CD8-positive, alpha-beta memory T cell (primary cell): ENCODE measurements around the gene LPP. TPM values are rescaled to one million over a fixed set of nuclear protein-coding genes. Genes with fewer than 3 reads are reported as not detected.
A peak's percentile ranks its signal among the peaks of the same experiment; 100 is the strongest.

Experiments
- CTCF ChIA-PET: fragments of 350-600 bp; sonication (Branson Sonifier 250); formaldehyde crosslinking; loops from one replicate; lab custom pipeline; 2021; ENCODE audit warnings: antibody characterized with exemption; lab: Charles Lee
- POLR2A ChIA-PET: fragments of 350-600 bp; sonication (Branson Sonifier 250); formaldehyde crosslinking; loops from one replicate; lab custom pipeline; 2021; ENCODE audit warnings: antibody characterized with exemption; lab: Charles Lee
- DNase-seq, 5 donors: peaks; one replicate each; pipeline versions ENCODE4 v3.0.0 to v3.0.0-alpha.2; 2020 to 2022; ENCODE audit warnings: mixed read lengths in 1 of 5
- H3K27ac ChIP-seq: one replicate; pipeline ENCODE4 v1.7.0; 2013; ENCODE audit warnings: low read depth, mild to moderate bottlenecking, low read length, moderate library complexity
- H3K27me3 ChIP-seq: 2 replicates; pipeline ENCODE4 v1.7.0; 2013; ENCODE audit warnings: low read length, mild to moderate bottlenecking; ENCODE audit not compliant: insufficient read depth, poor library complexity, severe bottlenecking
- H3K36me3 ChIP-seq: 2 replicates; pipeline ENCODE4 v1.7.0; 2013; ENCODE audit warnings: mild to moderate bottlenecking, low read length, moderate library complexity; ENCODE audit not compliant: insufficient read depth
- H3K4me1 ChIP-seq: 2 replicates; pipeline ENCODE4 v1.7.0; 2013; ENCODE audit warnings: mild to moderate bottlenecking, low read length, moderate library complexity; ENCODE audit not compliant: insufficient read depth
- H3K4me3 ChIP-seq: 2 replicates; pipeline ENCODE4 v1.7.0; 2013; ENCODE audit warnings: mild to moderate bottlenecking, low read length
- H3K9me3 ChIP-seq: 2 replicates; pipeline ENCODE4 v1.7.0; 2013; ENCODE audit warnings: mild to moderate bottlenecking, low read length
- H3K27ac Mint-ChIP-seq, 8 donors: one replicate each; pipeline ENCODE4 v1.8.0; 2020 to 2021; ENCODE audit warnings: mixed read lengths in 8 of 8, mild to moderate bottlenecking in 6 of 8, inconsistent platforms in 3 of 8, moderate library complexity in 3 of 8
- H3K27me3 Mint-ChIP-seq, 2 donors: one replicate each; pipeline ENCODE4 v1.8.0; 2020 to 2021; ENCODE audit warnings: mixed read lengths in 2 of 2, mild to moderate bottlenecking in 1 of 2, moderate library complexity in 1 of 2
- H3K36me3 Mint-ChIP-seq, 3 donors: one replicate each; pipeline ENCODE4 v1.8.0; 2020 to 2021; ENCODE audit warnings: mixed read lengths in 3 of 3, inconsistent platforms in 1 of 3, mild to moderate bottlenecking in 1 of 3
- H3K4me1 Mint-ChIP-seq, 3 donors: one replicate each; pipeline ENCODE4 v1.8.0; 2020 to 2021; ENCODE audit warnings: mixed read lengths in 3 of 3, inconsistent platforms in 1 of 3, mild to moderate bottlenecking in 1 of 3
- H3K4me3 Mint-ChIP-seq, 7 donors: one replicate each; pipeline ENCODE4 v1.8.0; 2020 to 2021; ENCODE audit warnings: mixed read lengths in 7 of 7, mild to moderate bottlenecking in 6 of 7, moderate library complexity in 4 of 7, inconsistent platforms in 2 of 7
- H3K9me3 Mint-ChIP-seq, 5 donors: one replicate each; pipeline ENCODE4 v1.8.0; 2020 to 2022; ENCODE audit warnings: mixed read lengths in 5 of 5, mild to moderate bottlenecking in 3 of 5, moderate library complexity in 2 of 5, inconsistent platforms in 1 of 5
- polyA plus RNA-seq: library from polyadenylated mRNA; unstranded; fragments of 300-500 nt; fragmentation: Illumina TruSeq; gene quantifications from one replicate; pipeline ENCODE4 v1.2.3, GENCODE V29; 2021
- total RNA-seq, 2 experiments: library from RNA; stranded (reverse); gene quantifications; one replicate each; pipeline ENCODE4 v1.2.3, GENCODE V29; 2021

The LPP gene
- total and polyA plus RNA-seq, 3 experiments from 2014 or later: 13.4 to 23.5 (median 18.0) TPM

DNA sequence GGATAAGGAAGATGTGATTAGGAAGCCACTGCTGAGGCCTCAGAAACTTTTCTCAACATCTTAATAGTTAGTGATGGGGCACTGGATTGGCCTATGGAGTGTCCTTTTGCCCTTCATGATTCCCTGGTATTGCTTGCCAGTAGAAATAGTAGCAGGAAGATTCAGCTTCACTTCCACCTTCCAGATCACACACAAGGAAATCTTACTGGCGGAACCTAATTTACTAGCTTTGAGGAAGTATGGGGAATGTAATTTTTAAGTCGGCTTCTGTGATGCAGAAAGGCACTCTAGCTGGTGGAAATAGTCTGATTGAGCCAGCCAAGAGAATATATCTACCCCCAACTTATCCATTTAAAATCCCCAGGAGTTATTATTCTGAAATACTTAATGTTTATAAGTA is 46.5 kb downstream of the LPP start:
- H3K27me3 ChIP-seq: no peaks in the 10 kb centered on the region
- H3K36me3 Mint-ChIP-seq: peaks cover 3 to 15% (median 5%) of the 10 kb centered on the region in 3 donors
- POLR2A ChIA-PET: no interaction called here
- no peak for DNase-seq
- H3K27me3 Mint-ChIP-seq: peaks cover 0 to 2% of the 10 kb centered on the region in 2 donors
- H3K9me3 Mint-ChIP-seq: no peaks in the 10 kb centered on the region
- no peak overlapping the region for H3K27ac Mint-ChIP-seq
- H3K4me3 ChIP-seq: no peak overlapping the region
- H3K9me3 ChIP-seq: no peaks in the 10 kb centered on the region
- H3K4me1 ChIP-seq: no peaks in the 10 kb centered on the region
- H3K4me3 Mint-ChIP-seq: no peak overlapping the region
- no peaks in the 10 kb centered on the region for H3K36me3 ChIP-seq
- H3K4me1 Mint-ChIP-seq: peaks cover 37 to 54% (median 45%) of the 10 kb centered on the region in 3 donors
- CTCF ChIA-PET: interaction anchor here (1.3 kb wide), 1 partner anchor 460 kb away, joined by 3 read pairs; no protein-coding TSS in a partner anchor
- H3K27ac ChIP-seq: no peak overlapping the region

GRCh38 chr3:188202358-188203138 is 48.6 kb downstream of the LPP start:
- H3K4me3 Mint-ChIP-seq: no peak overlapping the region
- Histone ChIP-seq H3K27me3 (no peaks in the 10 kb centered on the region), H3K4me1 (no peaks in the 10 kb centered on the region), H3K9me3 (no peaks in the 10 kb centered on the region), H3K36me3 (no peaks in the 10 kb centered on the region), H3K4me3 (no peak overlapping the region), H3K27ac (no peak overlapping the region)
- CTCF ChIA-PET: no interaction called here
- H3K36me3 Mint-ChIP-seq: peaks cover 0 to 14% (median 4%) of the 10 kb centered on the region in 3 donors
- peaks cover 0 to 2% of the 10 kb centered on the region in 2 donors for H3K27me3 Mint-ChIP-seq
- H3K27ac Mint-ChIP-seq: peak overlapping the region in 2 of 8 donors; percentile 2 to 58
- no peak for DNase-seq
- H3K9me3 Mint-ChIP-seq: no peaks in the 10 kb centered on the region
- POLR2A ChIA-PET: no interaction called here
- H3K4me1 Mint-ChIP-seq: peaks cover 33 to 43% (median 38%) of the 10 kb centered on the region in 3 donors

GRCh38 chr3:188204526-188204925 is 50.6 kb downstream of the LPP start:
- Mint-ChIP-seq H3K4me1 (peaks cover 25 to 33% (median 29%) of the 10 kb centered on the region in 3 donors), H3K27me3 (peaks cover 0 to 2% of the 10 kb centered on the region in 2 donors), H3K9me3 (no peaks in the 10 kb centered on the region), H3K36me3 (peaks cover 0 to 11% (median 10%) of the 10 kb centered on the region in 3 donors), H3K4me3 (no peak overlapping the region), H3K27ac (no peak overlapping the region)
- DNase-seq: no peak
- Histone ChIP-seq H3K27me3 (no peaks in the 10 kb centered on the region), H3K36me3 (no peaks in the 10 kb centered on the region), H3K4me1 (no peaks in the 10 kb centered on the region), H3K4me3 (no peak overlapping the region), H3K27ac (no peak overlapping the region), H3K9me3 (no peaks in the 10 kb centered on the region)
- ChIA-PET CTCF (interaction anchor here (0.7 kb wide), 1 partner anchor 457 kb away, joined by 3 read pairs; no protein-coding TSS in a partner anchor), POLR2A (no interaction called here)

DNA sequence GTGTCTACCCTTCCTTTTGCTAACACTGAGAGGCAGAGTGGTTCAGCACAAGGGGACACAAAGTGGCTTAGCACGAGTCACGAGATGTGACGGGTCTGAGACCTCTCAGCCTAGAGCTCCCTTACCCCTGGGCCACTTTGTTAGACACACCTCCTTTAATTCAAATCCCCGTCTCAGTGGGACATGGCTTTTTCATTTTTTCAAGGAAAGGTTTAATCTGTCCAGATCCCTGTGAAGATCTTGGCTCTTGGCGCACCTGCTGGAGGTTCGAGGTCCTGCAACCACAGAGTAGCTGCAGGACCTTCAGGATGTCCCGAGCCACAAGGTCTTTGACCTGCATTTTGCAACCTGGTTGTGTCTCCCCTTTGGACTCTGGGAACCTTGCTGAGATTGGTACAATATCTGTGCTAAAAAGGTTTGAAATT is 52.0 kb downstream of the LPP start:
- no peaks in the 10 kb centered on the region for H3K9me3 Mint-ChIP-seq

DNA sequence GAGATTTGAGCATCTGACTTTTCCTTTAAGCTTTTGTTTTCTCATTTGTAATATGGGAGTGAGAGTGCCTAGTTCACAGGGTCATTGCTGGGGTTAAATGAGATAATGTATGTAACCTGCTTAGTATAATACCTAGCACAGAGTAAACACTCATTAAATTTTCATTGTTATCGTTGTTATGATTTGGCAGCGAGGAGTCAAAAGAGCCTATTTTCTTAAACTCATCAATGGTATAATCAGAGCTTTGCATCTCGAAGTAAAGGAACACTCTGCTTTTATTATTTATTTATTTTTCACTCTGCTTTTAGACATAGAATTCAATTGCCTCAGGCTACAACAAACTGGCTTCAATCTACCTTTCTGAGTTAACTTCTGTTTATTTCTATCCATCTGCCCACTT is 52.8 kb downstream of the LPP start:
- Histone ChIP-seq H3K36me3 (no peaks in the 10 kb centered on the region), H3K9me3 (no peaks in the 10 kb centered on the region), H3K4me1 (no peaks in the 10 kb centered on the region), H3K27ac (no peak overlapping the region), H3K27me3 (no peaks in the 10 kb centered on the region), H3K4me3 (no peak overlapping the region)
- H3K9me3 Mint-ChIP-seq: no peaks in the 10 kb centered on the region
- POLR2A ChIA-PET: no interaction called here
- H3K27ac Mint-ChIP-seq: peak overlapping the region in 1 of 8 donors; percentile 1
- H3K4me3 Mint-ChIP-seq: no peak overlapping the region
- H3K36me3 Mint-ChIP-seq: peaks cover 0 to 23% (median 20%) of the 10 kb centered on the region in 3 donors
- no peak for DNase-seq
- peaks cover 25 to 33% (median 29%) of the 10 kb centered on the region in 3 donors for H3K4me1 Mint-ChIP-seq
- CTCF ChIA-PET: no interaction called here
- peaks cover 0 to 2% of the 10 kb centered on the region in 2 donors for H3K27me3 Mint-ChIP-seq

More for the DNA sequence above, 52.0 kb downstream of the LPP start:
- no peak overlapping the region for H3K4me3 Mint-ChIP-seq
- ChIA-PET POLR2A (no interaction called here), CTCF (no interaction called here)
- no peak overlapping the region for H3K27ac ChIP-seq
- H3K4me3 ChIP-seq: no peak overlapping the region
- H3K9me3 ChIP-seq: no peaks in the 10 kb centered on the region
- H3K27me3 ChIP-seq: no peaks in the 10 kb centered on the region
- H3K36me3 ChIP-seq: no peaks in the 10 kb centered on the region
- DNase-seq: no peak
- H3K4me1 ChIP-seq: no peaks in the 10 kb centered on the region
- H3K36me3 Mint-ChIP-seq: peaks cover 0 to 20% (median 18%) of the 10 kb centered on the region in 3 donors
- peaks cover 0 to 2% of the 10 kb centered on the region in 2 donors for H3K27me3 Mint-ChIP-seq
- H3K4me1 Mint-ChIP-seq: peaks cover 27 to 33% (median 31%) of the 10 kb centered on the region in 3 donors
- H3K27ac Mint-ChIP-seq: peak overlapping the region in 1 of 8 donors; percentile 6

- no peaks in the 10 kb centered on the region for H3K4me1 ChIP-seq
- H3K27me3 ChIP-seq: no peaks in the 10 kb centered on the region
- Mint-ChIP-seq H3K36me3 (peaks cover 0 to 26% (median 21%) of the 10 kb centered on the region in 3 donors), H3K27me3 (no peaks in the 10 kb centered on the region), H3K27ac (no peak overlapping the region), H3K9me3 (no peaks in the 10 kb centered on the region), H3K4me1 (peaks cover 18 to 25% (median 23%) of the 10 kb centered on the region in 3 donors), H3K4me3 (no peak overlapping the region)
- H3K9me3 ChIP-seq: no peaks in the 10 kb centered on the region
- H3K4me3 ChIP-seq: no peak overlapping the region
- H3K27ac ChIP-seq: no peak overlapping the region
- POLR2A ChIA-PET: no interaction called here
- H3K36me3 ChIP-seq: no peaks in the 10 kb centered on the region
- CTCF ChIA-PET: interaction anchor here (0.9 kb wide), 1 partner anchor 11 kb away, joined by 4 read pairs; no protein-coding TSS in a partner anchor
- DNase-seq: no peak
Observed at GRCh38 chr3:188207941-188208515, 54.1 kb downstream of the LPP start.

DNA sequence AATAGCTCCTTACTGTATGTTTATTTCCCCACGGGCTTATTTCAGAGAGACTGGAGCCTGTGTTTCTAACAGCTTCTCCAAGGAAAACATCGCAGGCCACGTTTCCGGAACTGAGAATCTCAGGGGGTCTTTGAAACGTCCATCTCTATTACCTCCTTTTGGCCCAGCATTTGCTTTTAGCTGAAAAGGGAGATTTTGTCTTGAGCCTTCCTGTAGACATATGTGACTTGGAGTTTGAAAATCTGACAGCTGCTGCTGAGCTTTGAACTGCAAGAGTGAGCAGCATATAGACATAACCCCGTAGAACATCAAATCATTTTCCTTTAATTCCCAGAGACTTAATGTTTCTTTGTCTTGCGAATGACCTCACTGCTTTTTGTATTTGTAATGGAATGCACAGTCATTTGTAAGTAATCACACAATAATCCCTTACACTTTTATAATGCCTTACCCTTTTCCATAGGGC is 54.6 kb downstream of the LPP start:
- CTCF ChIA-PET: no interaction called here
- H3K27me3 ChIP-seq: no peaks in the 10 kb centered on the region
- no peaks in the 10 kb centered on the region for H3K9me3 Mint-ChIP-seq
- no peak overlapping the region for H3K27ac ChIP-seq
- no peak overlapping the region for H3K4me3 Mint-ChIP-seq
- POLR2A ChIA-PET: no interaction called here
- peaks cover 18 to 25% (median 23%) of the 10 kb centered on the region in 3 donors for H3K4me1 Mint-ChIP-seq
- H3K9me3 ChIP-seq: no peaks in the 10 kb centered on the region
- no peak overlapping the region for H3K4me3 ChIP-seq
- no peaks in the 10 kb centered on the region for H3K27me3 Mint-ChIP-seq
- H3K36me3 ChIP-seq: no peaks in the 10 kb centered on the region
- DNase-seq: no peak
- peaks cover 0 to 29% (median 22%) of the 10 kb centered on the region in 3 donors for H3K36me3 Mint-ChIP-seq
- no peaks in the 10 kb centered on the region for H3K4me1 ChIP-seq
- no peak overlapping the region for H3K27ac Mint-ChIP-seq

DNA sequence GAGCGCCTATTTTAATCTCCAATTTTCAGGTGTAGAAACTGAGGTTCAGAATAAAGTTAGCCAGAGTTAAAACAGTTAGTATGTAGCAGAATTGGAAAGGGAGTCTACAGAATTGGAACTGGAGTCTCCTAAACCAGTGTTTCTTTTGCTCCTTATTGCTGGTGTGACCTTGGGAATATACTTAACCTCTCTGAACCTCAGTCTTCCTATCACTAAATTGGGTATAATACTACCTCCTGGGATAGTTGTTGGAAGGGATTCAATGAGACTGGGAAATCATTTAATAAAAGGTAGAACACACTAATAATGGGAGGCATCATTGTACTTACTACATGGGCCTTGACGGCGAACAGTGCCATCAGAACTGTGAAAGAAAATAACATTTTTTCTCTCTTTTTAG is 55.1 kb downstream of the LPP start:
- Mint-ChIP-seq H3K9me3 (no peaks in the 10 kb centered on the region), H3K4me1 (peaks cover 17 to 22% (median 19%) of the 10 kb centered on the region in 3 donors)
- H3K27ac ChIP-seq: no peak overlapping the region

More for the DNA sequence above, 55.1 kb downstream of the LPP start:
- CTCF ChIA-PET: no interaction called here
- Histone ChIP-seq H3K27me3 (no peaks in the 10 kb centered on the region), H3K4me1 (no peaks in the 10 kb centered on the region), H3K36me3 (no peaks in the 10 kb centered on the region), H3K4me3 (no peak overlapping the region), H3K9me3 (no peaks in the 10 kb centered on the region)
- no peak overlapping the region for H3K27ac Mint-ChIP-seq
- H3K36me3 Mint-ChIP-seq: peaks cover 0 to 29% (median 22%) of the 10 kb centered on the region in 3 donors
- no peak for DNase-seq
- H3K27me3 Mint-ChIP-seq: no peaks in the 10 kb centered on the region
- POLR2A ChIA-PET: no interaction called here
- no peak overlapping the region for H3K4me3 Mint-ChIP-seq
